Liver (tissue), 9 donors: Measurements from ENCODE around the gene MKNK1. TPM values are rescaled to one million over a fixed set of nuclear protein-coding genes. Genes with fewer than 3 reads are reported as not detected.

Source experiments
- DNase-seq: peaks from one replicate; pipeline ENCODE4 v3.0.0-alpha.2; 2017; ENCODE audit warnings: low spot score
- H3K27ac ChIP-seq, 2 donors: one replicate each; pipeline ENCODE4 v1.7.0; 2013; ENCODE audit warnings: inconsistent platforms in 2 of 2, low read length in 2 of 2, control low read depth in 1 of 2, low read depth in 1 of 2, mild to moderate bottlenecking in 1 of 2
- H3K27me3 ChIP-seq, 4 donors: one replicate each; pipeline versions ENCODE4 v1.6.1 to v1.7.0; 2013; ENCODE audit warnings: low read length in 3 of 4, inconsistent platforms in 1 of 4, mild to moderate bottlenecking in 1 of 4, moderate library complexity in 1 of 4; ENCODE audit not compliant: control insufficient read depth in 4 of 4, insufficient read depth in 4 of 4
- H3K36me3 ChIP-seq, 4 donors: one replicate each; pipeline versions ENCODE4 v1.6.1 to v1.7.0; 2013; ENCODE audit warnings: low read length in 3 of 4, mild to moderate bottlenecking in 3 of 4, low read depth in 1 of 4, moderate library complexity in 1 of 4; ENCODE audit not compliant: control insufficient read depth in 4 of 4, insufficient read depth in 3 of 4
- H3K4me1 ChIP-seq, 4 donors: one replicate each; pipeline versions ENCODE4 v1.6.1 to v1.7.0; 2013; ENCODE audit warnings: low read length in 3 of 4, mild to moderate bottlenecking in 3 of 4, moderate library complexity in 1 of 4; ENCODE audit not compliant: control insufficient read depth in 4 of 4, insufficient read depth in 4 of 4
- H3K4me3 ChIP-seq, 3 donors: one replicate each; pipeline versions ENCODE4 v1.6.1 to v1.7.0; 2013; ENCODE audit warnings: low read length in 3 of 3, control low read depth in 1 of 3, low read depth in 1 of 3, mild to moderate bottlenecking in 1 of 3
- H3K9ac ChIP-seq, 2 donors: one replicate each; pipeline ENCODE4 v1.7.0; 2013; ENCODE audit warnings: low read length in 2 of 2, mild to moderate bottlenecking in 2 of 2, moderate library complexity in 2 of 2, control low read depth in 1 of 2, low read depth in 1 of 2
- H3K9me3 ChIP-seq, 4 donors: one replicate each; pipeline versions ENCODE4 v1.6.1 to v1.7.0; 2013; ENCODE audit warnings: low read length in 3 of 4; ENCODE audit not compliant: control insufficient read depth in 4 of 4
- ATF3 ChIP-seq: IDR thresholded peaks from 2 replicates; pipeline ENCODE4 v1.6.1; 2016; ENCODE audit warnings: antibody characterized with exemption
- CTCF ChIP-seq: fragments of 150-350 bp; IDR thresholded peaks from 2 replicates; pipeline ENCODE4 v1.5.1; 2017; ENCODE audit warnings: improper control_type of control experiment, low read depth, low read length; ENCODE audit not compliant: missing input control
- EGR1 ChIP-seq, 2 donors: IDR thresholded peaks; 2 replicates each; pipeline ENCODE4 v1.6.1; 2016 to 2018; ENCODE audit warnings: antibody characterized with exemption in 2 of 2, low read depth in 2 of 2
- GABPA ChIP-seq, 2 donors: IDR thresholded peaks in 1 of 2; conservative IDR thresholded peaks in 1 of 2; 2 replicates each; pipeline ENCODE4 v1.6.1; 2016; ENCODE audit warnings: antibody characterized with exemption in 2 of 2, mild to moderate bottlenecking in 1 of 2, moderate library complexity in 1 of 2
- HNF4A ChIP-seq, 2 donors: conservative IDR thresholded peaks; 2 replicates each; pipeline ENCODE4 v1.6.1; 2016; ENCODE audit warnings: antibody characterized with exemption in 2 of 2, mild to moderate bottlenecking in 2 of 2
- JUND ChIP-seq, 2 donors: IDR thresholded peaks; 2 replicates each; pipeline ENCODE4 v1.6.1; 2016; ENCODE audit warnings: antibody characterized with exemption in 2 of 2
- MAX ChIP-seq: IDR thresholded peaks from 2 replicates; pipeline ENCODE4 v1.6.1; 2016; ENCODE audit warnings: antibody characterized with exemption
- NR2F2 ChIP-seq: IDR thresholded peaks from 2 replicates; pipeline ENCODE4 v1.6.1; 2016; ENCODE audit warnings: antibody characterized with exemption
- RAD21 ChIP-seq, 2 donors: IDR thresholded peaks; 2 replicates each; pipeline ENCODE4 v1.6.1; 2016; ENCODE audit warnings: antibody characterized with exemption in 2 of 2, mild to moderate bottlenecking in 2 of 2
- RXRA ChIP-seq, 2 donors: IDR thresholded peaks; 2 replicates each; pipeline ENCODE4 v1.6.1; 2017 to 2018; ENCODE audit warnings: antibody characterized with exemption in 2 of 2, mild to moderate bottlenecking in 1 of 2
- SP1 ChIP-seq: IDR thresholded peaks from 2 replicates; pipeline ENCODE4 v1.6.1; 2018; ENCODE audit warnings: antibody characterized with exemption, mild to moderate bottlenecking
- TAF1 ChIP-seq: conservative IDR thresholded peaks from 2 replicates; pipeline ENCODE4 v1.6.1; 2016; ENCODE audit warnings: antibody characterized with exemption, mild to moderate bottlenecking
- YY1 ChIP-seq: IDR thresholded peaks from 2 replicates; pipeline ENCODE4 v1.6.1; 2016; ENCODE audit warnings: antibody characterized with exemption, mild to moderate bottlenecking
- WGBS: extraction: QIAGEN DNeasy Blood & Tissue Kit; methylation state at CpG from one replicate; pipeline ENCODE4 v1.1.7; 2013; 5-methylcytosine and 5-hydroxymethylcytosine counted together
- polyA plus RNA-seq, 2 donors: library from polyadenylated mRNA; stranded (reverse) in 1 of 2; unstranded in 1 of 2; fragments of 200-250 nt in 1 of 2; fragments of >200 nt in 1 of 2; fragmentation: Nextera tagmentation in 1 of 2; extraction: Ambion mirVana in 1 of 2; gene quantifications; one replicate each; pipeline versions ENCODE4 v1.2.1 to v1.2.3, GENCODE V29; 2013 to 2015
- total RNA-seq, 2 donors: library from RNA; depleted of rRNA; stranded (reverse); fragments of >200 nt; gene quantifications; one replicate each; pipeline ENCODE4 v1.2.3, GENCODE V29; 2014
- donor health status: healthy.
- donor health status: healthy.
- donor health status: healthy.
- donor health status: healthy.
- donor health status: healthy.

The MKNK1 gene
- total and polyA plus RNA-seq, 4 donors: 10.2 to 30.8 (median 18.3) TPM

GRCh38 chr1:46623743-46624644, 19.9 kb upstream of the MKNK1 start:
- no peaks in the 10 kb centered on the region for H3K36me3 ChIP-seq
- H3K9ac ChIP-seq: no peak overlapping the region
- H3K4me1 ChIP-seq: no peaks in the 10 kb centered on the region
- no peaks in the 10 kb centered on the region for H3K9me3 ChIP-seq
- H3K27me3 ChIP-seq: no peaks in the 10 kb centered on the region
- no peak overlapping the region for H3K4me3 ChIP-seq
- no peak overlapping the region for H3K27ac ChIP-seq
- 85% methylated on average over 4 of the region's 4 CpGs for WGBS
- TF ChIP-seq JUND (IDR thresholded peaks at IDR 0.05) (no peak), NR2F2 (peak; percentile 17), RXRA (IDR thresholded peaks at IDR 0.05) (no peak), TAF1 (no peak), CTCF (no peak), RAD21 (IDR thresholded peaks at IDR 0.05) (no peak)
- no peak for DNase-seq

- H3K9ac ChIP-seq: no peak overlapping the region
- WGBS: 61% methylated on average over 3 of the region's 3 CpGs
- H3K27me3 ChIP-seq: no peaks in the 10 kb centered on the region
- no peak for DNase-seq
- peaks cover 0 to 1% (median 0%) of the 10 kb centered on the region in 4 donors for H3K4me1 ChIP-seq
- H3K27ac ChIP-seq: no peak overlapping the region
- no peaks in the 10 kb centered on the region for H3K9me3 ChIP-seq
- no peak overlapping the region for H3K4me3 ChIP-seq
- no peaks in the 10 kb centered on the region for H3K36me3 ChIP-seq
- peak; percentile 73 to 83 for TF ChIP-seq RAD21 (IDR thresholded peaks at IDR 0.05)
- TF ChIP-seq ATF3: no peak
- peak; percentile 62 for TF ChIP-seq CTCF
These were observed 18.3 kb upstream of the MKNK1 start for GRCh38 chr1:46622344-46622743.

GRCh38 chr1:46621930-46622329, 17.9 kb upstream of the MKNK1 start:
- Histone ChIP-seq H3K4me3 (no peak overlapping the region), H3K36me3 (no peaks in the 10 kb centered on the region), H3K27ac (no peak overlapping the region), H3K9me3 (no peaks in the 10 kb centered on the region), H3K4me1 (peaks cover 0 to 5% (median 0%) of the 10 kb centered on the region in 4 donors), H3K9ac (no peak overlapping the region), H3K27me3 (no peaks in the 10 kb centered on the region)
- WGBS: 70% methylated on average over 7 of the region's 7 CpGs
- no peak for DNase-seq
- no peak for TF ChIP-seq ATF3
- no peak for TF ChIP-seq HNF4A (conservative IDR thresholded peaks at IDR 0.05)
- TF ChIP-seq YY1: no peak
- TF ChIP-seq CTCF: no peak
- no peak for TF ChIP-seq RXRA (IDR thresholded peaks at IDR 0.05)
- no peak for TF ChIP-seq EGR1 (IDR thresholded peaks at IDR 0.05; ENCODE audit: low read depth in 2 of 2)
- no peak for TF ChIP-seq SP1
- no peak for TF ChIP-seq GABPA (IDR thresholded peaks at IDR 0.05 in 1 of 2, conservative IDR thresholded peaks at IDR 0.05 in 1 of 2)
- no peak for TF ChIP-seq MAX
- TF ChIP-seq TAF1: no peak
